HepG2 (cell line): ENCODE results near the gene INKA2. TPM values are rescaled to one million over a fixed set of nuclear protein-coding genes. Genes with fewer than 3 reads are reported as not detected.
A peak's percentile ranks its signal among the peaks of the same experiment; 100 is the strongest.

Source experiments
- ATAC-seq: fragments of 200-7000 bp; cut with Tn5 transposase; 3 replicates; pipeline ENCODE4 v1.9.1; 2020; ENCODE audit warnings: mild to moderate bottlenecking, moderate library complexity
- BruUV-seq: library from RNA; stranded (reverse); fragments of 400-500 nt; replicated peaks from 2 replicates; lab custom pipeline; 2021; lab: Mats Ljungman, UMichigan
- CTCF ChIA-PET: fragments of 300-600 bp; formaldehyde crosslinking; extraction: SDS; loops from one replicate; lab custom pipeline; 2021; ENCODE audit warnings: low total read pairs, inconsistent platforms, low intra/inter-chr PET ratio; lab: Yijun Ruan, JAX
- POLR2A ChIA-PET: fragments of 350-600 bp; sonication (Branson Sonifier 250); formaldehyde crosslinking; loops from one replicate; lab custom pipeline; 2020; ENCODE audit warnings: antibody characterized with exemption, inconsistent platforms; lab: Yijun Ruan, JAX
- DNase-seq: peaks from one replicate; pipeline ENCODE4 v3.0.0-alpha.2; 2015; ENCODE audit warnings: low spot score
- FAIRE-seq: peaks from 3 replicates; lab custom pipeline; 2011; peaks lifted over from hg19 to GRCh38; lab: Jason Lieb, UNC
- H2AFZ ChIP-seq: one replicate; pipeline ENCODE4 v1.6.1; 2011; ENCODE audit warnings: low read length, inconsistent platforms
- H3K27ac ChIP-seq: fragments of 300-600 bp; 3 replicates; pipeline ENCODE4 v1.8.0; 2011; ENCODE audit warnings: mixed run types, mild to moderate bottlenecking, mixed read lengths, low read length, inconsistent platforms; ENCODE audit not compliant: insufficient read depth; ENCODE audit errors: extremely low read length
- H3K27me3 ChIP-seq, 2 experiments: fragments of 200-600 bp in 1 of 2; 2 replicates in 1 of 2; 3 replicates in 1 of 2; pipeline versions ENCODE4 v1.6.0 to v1.8.0; 2011; ENCODE audit warnings: low read length in 2 of 2, mild to moderate bottlenecking in 2 of 2, moderate library complexity in 2 of 2, inconsistent platforms in 1 of 2; ENCODE audit not compliant: insufficient read depth in 2 of 2, control insufficient read depth in 1 of 2
- H3K36me3 ChIP-seq, 2 experiments: fragments of 200-600 bp in 1 of 2; replicated peaks in 1 of 2; 2 replicates in 1 of 2; 3 replicates in 1 of 2; pipeline versions ENCODE4 v1.5.1 to v1.8.0; 2011; ENCODE audit warnings: low read length in 2 of 2, inconsistent platforms in 1 of 2; ENCODE audit not compliant: insufficient read depth in 2 of 2, control insufficient read depth in 1 of 2
- H3K4me1 ChIP-seq: 2 replicates; pipeline ENCODE4 v1.5.1; 2012; ENCODE audit warnings: low read length, inconsistent platforms; ENCODE audit not compliant: insufficient read depth
- H3K4me2 ChIP-seq: 2 replicates; pipeline ENCODE4 v1.6.0; 2011; ENCODE audit warnings: low read depth, low read length, inconsistent platforms
- H3K4me3 ChIP-seq, 3 experiments: fragments of 200-600 bp in 1 of 3; sonication (generic), shearing (Covaris generic) in 1 of 3; replicated peaks in 1 of 3; 2 replicates each; pipeline ENCODE4 v1.5.1; 2011 to 2016; ENCODE audit warnings: low read length in 3 of 3, inconsistent platforms in 2 of 3, low read depth in 2 of 3, mild to moderate bottlenecking in 2 of 3, control low read depth in 1 of 3, mixed read lengths in 1 of 3; ENCODE audit not compliant: insufficient read depth in 1 of 3
- H3K79me2 ChIP-seq: one replicate; pipeline ENCODE4 v1.6.1; 2011; ENCODE audit warnings: low read length, inconsistent platforms; ENCODE audit not compliant: insufficient read depth
- H3K9ac ChIP-seq: 2 replicates; pipeline ENCODE4 v1.6.0; 2011; ENCODE audit warnings: mild to moderate bottlenecking, low read depth, low read length, inconsistent platforms; ENCODE audit not compliant: insufficient read depth
- H3K9me3 ChIP-seq: 2 replicates; pipeline ENCODE4 v1.5.1; 2012; ENCODE audit warnings: mild to moderate bottlenecking, low read length
- H4K20me1 ChIP-seq: 2 replicates; pipeline ENCODE4 v1.6.0; 2011; ENCODE audit warnings: inconsistent platforms, mild to moderate bottlenecking, low read length, moderate library complexity; ENCODE audit not compliant: insufficient read depth
- MAFK ChIP-seq, 2 experiments: IDR thresholded peaks in 1 of 2; conservative IDR thresholded peaks in 1 of 2; 2 replicates each; pipeline ENCODE4 v1.6.1; 2011; ENCODE audit warnings: improper control_type of control experiment in 2 of 2, low read length in 2 of 2
- SMC3 ChIP-seq: IDR thresholded peaks from 2 replicates; pipeline ENCODE4 v1.6.1; 2011; ENCODE audit warnings: low read length, improper control_type of control experiment
- WGBS: methylation state at CpG from one replicate; pipeline ENCODE4 v1.1.6; 2017; ENCODE audit warnings: low lambda C conversion rate; 5-methylcytosine and 5-hydroxymethylcytosine counted together
- in situ Hi-C: cut with HindIII; loops from 2 replicates; pipeline ENCODE4 v1.10.0; 2017; ENCODE audit warnings: low pct_unique_long_range_greater_than_20kb; ENCODE audit not compliant: extremely low pct_ligation_motif_present
- intact Hi-C: fragments of 100-400 bp; cut with micrococcal nuclease; formaldehyde crosslinking; loops from one replicate; pipeline ENCODE4 v1.10.0; 2022; ENCODE audit not compliant: unreplicated experiment
- polyA plus RNA-seq, 8 experiments: library from polyadenylated mRNA; depleted of rRNA in 3 of 8; stranded (reverse) in 7 of 8; unstranded in 1 of 8; fragments of >200 nt; fragmentation: Illumina TruSeq in 4 of 8; extraction: Trizol in 4 of 8; gene quantifications; 2 replicates each; pipeline versions ENCODE4 v1.2.1 to v1.2.3, GENCODE V29; 2011 to 2016; ENCODE audit warnings: low read depth in 4 of 8, missing spikeins in 1 of 8, mixed read lengths in 1 of 8; ENCODE audit not compliant: insufficient read depth in 1 of 8
- total RNA-seq, 5 experiments: library from RNA; depleted of rRNA; stranded (reverse); fragments of >200 nt; fragmentation: Illumina TruSeq; extraction: Trizol; gene quantifications; 2 replicates each; pipeline ENCODE4 v1.2.3, GENCODE V29; 2016; ENCODE audit warnings: low read depth in 1 of 5
- TF ChIP-seq, protein P1 (sequence below): sonication (generic); formaldehyde crosslinking; IDR thresholded peaks from 2 replicates; pipeline ENCODE4 v1.8.0; 2022; ENCODE audit warnings: mild to moderate bottlenecking, missing genetic modification reagents
- TF ChIP-seq, protein P2 (sequence below): IDR thresholded peaks from 2 replicates; pipeline ENCODE4 v1.6.1; 2016; ENCODE audit warnings: low read depth, missing genetic modification reagents, missing compliant biosample characterization

Gene INKA2
- total and polyA plus RNA-seq, 2 of the 13 experiments (the other 11 are each of a cell fraction or from before 2014, with no cell fraction given) = 2.6 to 4.6 TPM

DNA sequence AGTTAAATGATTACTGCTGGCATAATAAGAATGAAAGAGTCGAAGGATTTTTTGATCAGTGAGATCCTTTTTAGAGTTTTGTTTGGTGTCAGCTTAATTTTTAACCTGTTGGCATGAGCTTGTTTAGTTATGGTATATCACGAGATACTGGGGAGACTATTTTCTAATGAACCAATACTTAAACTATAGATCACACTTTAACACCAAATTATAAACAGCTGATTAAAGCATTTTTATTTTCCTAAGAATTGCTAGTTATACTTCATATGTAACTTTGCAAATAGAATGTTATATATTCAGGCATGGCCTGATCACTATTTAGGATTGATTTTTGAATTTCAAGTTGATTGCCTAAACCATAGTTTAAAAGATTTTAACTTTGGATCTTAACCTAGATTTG, 22.5 kb upstream of the INKA2 start:
- Histone ChIP-seq H2AFZ (no peak overlapping the region), H3K79me2 (peaks cover 17% of the 10 kb centered on the region), H3K9me3 (no peaks in the 10 kb centered on the region), H3K36me3 (peaks cover 3 to 62% of the 10 kb centered on the region in 2 experiments), H3K4me2 (no peak overlapping the region), H3K4me3 (no peak overlapping the region), H3K27me3 (no peaks in the 10 kb centered on the region), H4K20me1 (no peaks in the 10 kb centered on the region), H3K27ac (no peak overlapping the region), H3K9ac (no peak overlapping the region), H3K4me1 (peaks cover 33% of the 10 kb centered on the region)
- in situ Hi-C loops = no loop called here
- ChIA-PET POLR2A (no interaction called here), CTCF (no interaction called here)
- FAIRE-seq (no peak), DNase-seq (no peak), ATAC-seq (no peak)
- TF ChIP-seq MAFK (conservative IDR thresholded peaks at IDR 0.05 in 1 of 2, IDR thresholded peaks at IDR 0.05 in 1 of 2; ENCODE audit: low read length in 2 of 2) = peak; percentile 25 to 52; a peak in 2 of 4 replicates
- TF ChIP-seq, protein P1, sequence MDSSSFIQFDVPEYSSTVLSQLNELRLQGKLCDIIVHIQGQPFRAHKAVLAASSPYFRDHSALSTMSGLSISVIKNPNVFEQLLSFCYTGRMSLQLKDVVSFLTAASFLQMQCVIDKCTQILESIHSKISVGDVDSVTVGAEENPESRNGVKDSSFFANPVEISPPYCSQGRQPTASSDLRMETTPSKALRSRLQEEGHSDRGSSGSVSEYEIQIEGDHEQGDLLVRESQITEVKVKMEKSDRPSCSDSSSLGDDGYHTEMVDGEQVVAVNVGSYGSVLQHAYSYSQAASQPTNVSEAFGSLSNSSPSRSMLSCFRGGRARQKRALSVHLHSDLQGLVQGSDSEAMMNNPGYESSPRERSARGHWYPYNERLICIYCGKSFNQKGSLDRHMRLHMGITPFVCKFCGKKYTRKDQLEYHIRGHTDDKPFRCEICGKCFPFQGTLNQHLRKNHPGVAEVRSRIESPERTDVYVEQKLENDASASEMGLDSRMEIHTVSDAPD (CRISPR knock-in tag) = no peak
- no TSS peak for BruUV-seq
- intact Hi-C loops = no loop called here
- 64% methylated on average over 2 of the region's 2 CpGs for WGBS

DNA sequence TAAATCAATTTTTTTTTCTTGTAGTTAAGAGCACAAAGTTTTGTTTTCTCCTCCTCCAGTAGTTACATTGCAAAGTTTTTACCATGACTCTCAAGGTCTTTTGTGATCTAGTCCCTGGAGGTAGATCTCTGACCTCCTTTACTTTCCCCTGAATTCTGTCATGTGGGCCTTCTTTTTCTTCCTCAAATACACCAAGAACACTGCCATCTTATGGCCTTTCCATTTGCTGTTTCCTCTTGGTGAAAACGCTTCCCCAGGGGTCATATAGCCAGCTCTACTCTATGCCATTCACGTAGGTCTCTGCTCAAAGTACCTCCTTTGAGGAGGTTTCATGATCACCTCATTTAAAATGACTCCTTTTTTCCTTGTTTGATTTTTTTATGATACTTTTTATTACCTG, 19.2 kb upstream of the INKA2 start:
- TF ChIP-seq, protein P2, sequence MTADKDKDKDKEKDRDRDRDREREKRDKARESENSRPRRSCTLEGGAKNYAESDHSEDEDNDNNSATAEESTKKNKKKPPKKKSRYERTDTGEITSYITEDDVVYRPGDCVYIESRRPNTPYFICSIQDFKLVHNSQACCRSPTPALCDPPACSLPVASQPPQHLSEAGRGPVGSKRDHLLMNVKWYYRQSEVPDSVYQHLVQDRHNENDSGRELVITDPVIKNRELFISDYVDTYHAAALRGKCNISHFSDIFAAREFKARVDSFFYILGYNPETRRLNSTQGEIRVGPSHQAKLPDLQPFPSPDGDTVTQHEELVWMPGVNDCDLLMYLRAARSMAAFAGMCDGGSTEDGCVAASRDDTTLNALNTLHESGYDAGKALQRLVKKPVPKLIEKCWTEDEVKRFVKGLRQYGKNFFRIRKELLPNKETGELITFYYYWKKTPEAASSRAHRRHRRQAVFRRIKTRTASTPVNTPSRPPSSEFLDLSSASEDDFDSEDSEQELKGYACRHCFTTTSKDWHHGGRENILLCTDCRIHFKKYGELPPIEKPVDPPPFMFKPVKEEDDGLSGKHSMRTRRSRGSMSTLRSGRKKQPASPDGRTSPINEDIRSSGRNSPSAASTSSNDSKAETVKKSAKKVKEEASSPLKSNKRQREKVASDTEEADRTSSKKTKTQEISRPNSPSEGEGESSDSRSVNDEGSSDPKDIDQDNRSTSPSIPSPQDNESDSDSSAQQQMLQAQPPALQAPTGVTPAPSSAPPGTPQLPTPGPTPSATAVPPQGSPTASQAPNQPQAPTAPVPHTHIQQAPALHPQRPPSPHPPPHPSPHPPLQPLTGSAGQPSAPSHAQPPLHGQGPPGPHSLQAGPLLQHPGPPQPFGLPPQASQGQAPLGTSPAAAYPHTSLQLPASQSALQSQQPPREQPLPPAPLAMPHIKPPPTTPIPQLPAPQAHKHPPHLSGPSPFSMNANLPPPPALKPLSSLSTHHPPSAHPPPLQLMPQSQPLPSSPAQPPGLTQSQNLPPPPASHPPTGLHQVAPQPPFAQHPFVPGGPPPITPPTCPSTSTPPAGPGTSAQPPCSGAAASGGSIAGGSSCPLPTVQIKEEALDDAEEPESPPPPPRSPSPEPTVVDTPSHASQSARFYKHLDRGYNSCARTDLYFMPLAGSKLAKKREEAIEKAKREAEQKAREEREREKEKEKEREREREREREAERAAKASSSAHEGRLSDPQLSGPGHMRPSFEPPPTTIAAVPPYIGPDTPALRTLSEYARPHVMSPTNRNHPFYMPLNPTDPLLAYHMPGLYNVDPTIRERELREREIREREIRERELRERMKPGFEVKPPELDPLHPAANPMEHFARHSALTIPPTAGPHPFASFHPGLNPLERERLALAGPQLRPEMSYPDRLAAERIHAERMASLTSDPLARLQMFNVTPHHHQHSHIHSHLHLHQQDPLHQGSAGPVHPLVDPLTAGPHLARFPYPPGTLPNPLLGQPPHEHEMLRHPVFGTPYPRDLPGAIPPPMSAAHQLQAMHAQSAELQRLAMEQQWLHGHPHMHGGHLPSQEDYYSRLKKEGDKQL (CRISPR knock-in tag) = no peak
- peak; percentile 17; the same call in 1 of the 2 replicates for TF ChIP-seq SMC3
- no peak overlapping the region for H3K9ac ChIP-seq
- BruUV-seq = no TSS peak
- peaks cover 0 to 35% of the 10 kb centered on the region in 2 experiments; a peak in 4 of 5 replicates for H3K36me3 ChIP-seq
- H2AFZ ChIP-seq = no peak overlapping the region
- FAIRE-seq (no peak), ATAC-seq (no peak), DNase-seq (no peak)
- no peaks in the 10 kb centered on the region; a peak in 1 of 5 replicates for H3K27me3 ChIP-seq
- H3K79me2 ChIP-seq = peaks cover 23% of the 10 kb centered on the region
- 91% methylated on average over 2 of the region's 2 CpGs for WGBS
- ChIA-PET POLR2A (no interaction called here), CTCF (no interaction called here)
- in situ Hi-C loops = loop anchor here (5.0 kb wide), 1 partner anchor 36 kb away; no protein-coding TSS in a partner anchor
- H3K9me3 ChIP-seq = no peaks in the 10 kb centered on the region
- peaks cover 46% of the 10 kb centered on the region for H3K4me1 ChIP-seq
- H4K20me1 ChIP-seq = no peaks in the 10 kb centered on the region
- no peak overlapping the region for H3K27ac ChIP-seq
- H3K4me2 ChIP-seq = no peak overlapping the region
- no peak overlapping the region for H3K4me3 ChIP-seq
- intact Hi-C loops = no loop called here
